HEK293T (cell line): ENCODE measurements around the gene RNF144B.

Experiments used
- CTCF ChIA-PET: fragments of 350-600 bp; formaldehyde crosslinking; extraction: SDS; loops from one replicate; lab custom pipeline; 2021; ENCODE audit warnings: antibody characterized with exemption, inconsistent platforms; lab: Yijun Ruan, JAX
- POLR2A ChIA-PET: fragments of 350-600 bp; formaldehyde crosslinking; extraction: SDS; loops from one replicate; lab custom pipeline; 2020; ENCODE audit warnings: antibody characterized with exemption, inconsistent platforms; lab: Yijun Ruan, JAX
- DNase-seq: peaks from one replicate; pipeline ENCODE4 v3.0.0; 2012; ENCODE audit warnings: mixed read lengths; ENCODE audit errors: extremely low spot score
- ARNT ChIP-seq: fragments of 450-650 bp; IDR thresholded peaks from 2 replicates; pipeline ENCODE4 v1.6.1; 2017; ENCODE audit warnings: mild to moderate bottlenecking
- BHLHE40 ChIP-seq: fragments of 450-650 bp; IDR thresholded peaks from 2 replicates; pipeline ENCODE4 v1.6.1; 2016; ENCODE audit warnings: mild to moderate bottlenecking, moderate library complexity, borderline replicate concordance
- CTBP1 ChIP-seq: fragments of 450-650 bp; IDR thresholded peaks from 2 replicates; pipeline ENCODE4 v1.6.1; 2016; ENCODE audit warnings: borderline replicate concordance
- ELF4 ChIP-seq: fragments of 450-650 bp; IDR thresholded peaks from 2 replicates; pipeline ENCODE4 v1.6.1; 2017; ENCODE audit warnings: antibody characterized with exemption
- FOXA1 ChIP-seq: fragments of 450-650 bp; IDR thresholded peaks from 2 replicates; pipeline ENCODE4 v1.6.1; 2016; ENCODE audit warnings: mild to moderate bottlenecking
- FOXK2 ChIP-seq: fragments of 450-650 bp; IDR thresholded peaks from 2 replicates; pipeline ENCODE4 v1.6.1; 2016; ENCODE audit warnings: mild to moderate bottlenecking
- FOXM1 ChIP-seq: fragments of 450-650 bp; IDR thresholded peaks from 2 replicates; pipeline ENCODE4 v1.6.1; 2017; ENCODE audit warnings: mild to moderate bottlenecking, borderline replicate concordance
- HDGF ChIP-seq: fragments of 450-650 bp; IDR thresholded peaks from 2 replicates; pipeline ENCODE4 v1.6.1; 2017; ENCODE audit warnings: antibody characterized with exemption, borderline replicate concordance
- L3MBTL2 ChIP-seq: fragments of 450-650 bp; conservative IDR thresholded peaks from 2 replicates; pipeline ENCODE4 v1.6.1; 2016; ENCODE audit warnings: mild to moderate bottlenecking
- LEF1 ChIP-seq: fragments of 450-650 bp; IDR thresholded peaks from 2 replicates; pipeline ENCODE4 v1.6.1; 2017; ENCODE audit warnings: mild to moderate bottlenecking, borderline replicate concordance
- NFRKB ChIP-seq: fragments of 450-650 bp; IDR thresholded peaks from 2 replicates; pipeline ENCODE4 v1.6.1; 2016; ENCODE audit warnings: mild to moderate bottlenecking, moderate library complexity
- PKNOX1 ChIP-seq: fragments of 450-650 bp; IDR thresholded peaks from 2 replicates; pipeline ENCODE4 v1.6.1; 2016
- SP1 ChIP-seq: fragments of 450-650 bp; IDR thresholded peaks from 2 replicates; pipeline ENCODE4 v1.6.1; 2017
- SUZ12 ChIP-seq: fragments of 450-650 bp; IDR thresholded peaks from 2 replicates; pipeline ENCODE4 v1.6.1; 2016; ENCODE audit warnings: mild to moderate bottlenecking
- TARDBP ChIP-seq: fragments of 450-650 bp; IDR thresholded peaks from 2 replicates; pipeline ENCODE4 v1.6.1; 2016
- ZNF384 ChIP-seq: fragments of 450-650 bp; IDR thresholded peaks from 2 replicates; pipeline ENCODE4 v1.6.1; 2016

Gene RNF144B

GRCh38 chr6:18506382-18507017 is 119.3 kb downstream of the RNF144B start:
- POLR2A ChIA-PET = no interaction called here
- TF ChIP-seq ZNF384 = no peak
- no peak for TF ChIP-seq TARDBP
- DNase-seq = no peak
- CTCF ChIA-PET = interaction anchor here (0.6 to 1.1 kb wide), 2 partner anchors 181 to 183 kb away, joined by 4 to 5 read pairs; no protein-coding TSS in a partner anchor

GRCh38 chr6:18507018-18507415 is 119.9 kb downstream of the RNF144B start:
- no peak for DNase-seq
- CTCF ChIA-PET = interaction anchor here (1.1 kb wide), 1 partner anchor 183 kb away, joined by 5 read pairs; no protein-coding TSS in a partner anchor
- POLR2A ChIA-PET = no interaction called here
- TF ChIP-seq BHLHE40 = no peak
- TF ChIP-seq HDGF = no peak

DNA sequence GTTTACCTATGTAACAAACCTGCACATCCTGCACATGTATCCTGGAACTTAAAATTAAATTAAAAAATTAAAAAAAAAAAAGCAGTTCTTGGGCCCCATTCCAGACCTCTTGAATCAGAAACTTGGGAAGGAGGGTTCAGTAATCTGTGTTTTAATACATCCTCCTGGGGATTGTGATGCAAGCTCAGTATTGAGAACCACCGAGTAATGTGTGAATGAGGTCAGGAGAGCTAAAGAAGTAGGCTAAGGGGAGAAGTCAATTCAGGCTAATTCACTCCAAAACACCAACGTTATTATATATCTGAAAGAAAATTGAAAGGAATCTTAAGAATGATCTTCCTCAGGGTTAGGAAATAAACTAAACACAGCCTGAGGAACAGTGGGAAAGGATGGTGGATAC is 120.4 kb downstream of the RNF144B start:
- ChIA-PET CTCF (no interaction called here), POLR2A (no interaction called here)
- TF ChIP-seq ARNT = no peak
- no peak for TF ChIP-seq NFRKB
- TF ChIP-seq BHLHE40 = no peak
- no peak for TF ChIP-seq L3MBTL2
- no peak for TF ChIP-seq LEF1
- no peak for TF ChIP-seq FOXA1
- no peak for TF ChIP-seq HDGF
- TF ChIP-seq FOXK2 = no peak
- TF ChIP-seq ZNF384 = no peak
- no peak for DNase-seq

DNA sequence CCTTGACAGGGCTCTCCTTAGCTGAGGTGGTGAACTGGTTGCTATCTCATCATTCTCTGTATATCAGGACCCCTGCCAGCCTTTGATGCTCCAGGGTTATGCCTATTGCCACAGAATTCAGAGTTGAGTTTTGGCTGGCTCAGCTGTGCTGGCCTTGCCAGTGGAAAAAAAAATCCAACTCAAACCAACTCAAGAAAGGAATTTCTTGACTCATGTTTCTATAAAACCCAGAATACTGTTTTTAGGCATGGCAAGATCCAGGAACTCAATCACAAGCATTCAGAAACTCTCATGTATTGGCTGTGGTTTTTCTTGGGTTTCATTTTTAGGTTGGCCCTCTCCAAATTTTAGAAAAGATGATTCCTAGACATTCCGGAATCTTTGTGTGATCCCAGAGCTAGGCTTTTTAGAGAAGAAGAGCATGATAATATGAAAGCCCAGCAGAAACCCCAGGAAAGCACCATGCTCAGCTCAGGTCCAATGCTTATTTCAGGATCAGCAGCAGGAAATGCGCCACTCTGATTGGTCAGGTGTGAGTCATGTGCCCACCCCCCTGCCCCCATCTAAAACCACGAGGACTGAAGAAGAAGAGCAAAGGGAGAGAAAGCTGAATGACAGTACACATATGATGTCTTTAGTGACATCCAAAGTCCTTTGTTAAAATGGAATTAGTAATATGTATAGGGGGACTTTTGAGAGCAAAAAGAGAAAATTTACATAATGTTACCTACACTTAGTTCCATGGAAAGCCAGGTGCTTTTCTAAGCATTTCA is 122.9 kb downstream of the RNF144B start:
- TF ChIP-seq ARNT (no peak), PKNOX1 (no peak), FOXK2 (no peak), NFRKB (no peak), HDGF (no peak), SUZ12 (no peak), BHLHE40 (no peak), TARDBP (no peak), FOXA1 (no peak)
- ChIA-PET CTCF (no interaction called here), POLR2A (no interaction called here)
- DNase-seq = no peak

DNA sequence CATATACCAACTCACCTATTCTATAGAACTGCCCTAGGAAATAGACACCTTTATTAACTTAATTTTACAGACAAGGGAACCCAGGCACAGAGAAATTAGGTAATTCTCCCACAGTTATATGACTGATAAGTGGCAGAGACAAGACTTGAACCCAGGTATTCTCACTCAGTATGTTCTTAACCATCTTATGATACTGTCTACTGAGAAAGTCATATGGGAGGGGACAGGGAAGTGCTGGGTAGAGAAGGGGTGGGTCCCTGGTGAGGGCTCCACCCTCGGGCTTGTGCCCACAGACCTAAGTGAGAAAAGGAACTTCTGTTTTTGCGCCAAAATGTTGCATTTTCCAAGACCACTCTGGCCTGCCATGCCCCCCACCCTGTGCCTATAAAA is 123.5 kb downstream of the RNF144B start:
- DNase-seq = no peak
- POLR2A ChIA-PET = no interaction called here
- CTCF ChIA-PET = no interaction called here
- TF ChIP-seq SP1 (no peak), FOXM1 (no peak), FOXA1 (no peak), CTBP1 (no peak), LEF1 (no peak), BHLHE40 (no peak)

DNA sequence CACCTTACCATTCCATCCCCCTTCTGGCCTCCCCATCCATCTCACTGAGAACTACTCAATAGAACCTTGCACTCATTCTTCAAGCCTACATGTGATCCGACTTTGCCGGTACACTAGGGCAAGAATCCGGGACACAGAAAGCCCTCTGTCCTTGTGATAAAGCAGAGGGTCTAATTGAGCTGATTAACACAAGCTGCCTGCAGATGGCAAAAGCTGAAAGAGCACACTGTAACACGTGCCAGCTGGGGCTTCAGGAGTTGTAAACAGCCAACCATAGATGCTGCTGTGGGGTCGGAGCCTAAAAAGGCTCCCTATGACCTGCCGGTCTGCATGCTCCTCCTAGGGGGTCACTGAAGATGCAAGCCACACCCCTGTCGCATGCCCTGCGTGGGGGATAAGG is 124.1 kb downstream of the RNF144B start:
- no peak for DNase-seq
- CTCF ChIA-PET = no interaction called here
- TF ChIP-seq SP1 = no peak
- TF ChIP-seq ARNT = no peak
- TF ChIP-seq FOXK2 = no peak
- no peak for TF ChIP-seq LEF1
- TF ChIP-seq NFRKB = no peak
- POLR2A ChIA-PET = no interaction called here

DNA sequence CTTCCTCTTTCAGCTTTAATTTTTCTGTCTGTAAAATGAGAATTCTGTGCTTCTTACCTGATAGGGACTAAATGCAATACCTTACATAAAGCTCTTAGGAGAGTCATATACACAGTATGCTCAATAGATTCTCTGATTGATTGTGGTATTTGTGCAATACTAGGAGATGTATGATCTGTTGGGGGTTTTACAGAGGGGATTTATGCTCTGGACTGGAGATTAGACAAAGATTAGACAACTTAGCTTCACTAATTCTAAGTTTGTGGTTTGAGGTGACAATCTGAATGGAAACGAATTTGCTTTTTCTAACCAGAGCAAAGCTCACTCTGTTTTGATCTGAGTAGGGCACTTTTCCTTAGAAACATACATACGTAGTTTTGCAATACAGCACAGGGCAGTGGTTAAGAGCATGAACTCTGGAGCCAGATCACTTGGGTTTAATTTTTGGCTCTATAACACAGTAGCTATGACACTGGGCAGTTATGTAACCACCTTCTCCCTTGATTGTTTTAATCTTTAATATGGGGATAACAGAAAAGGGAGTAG is 126.2 kb downstream of the RNF144B start:
- no peak for DNase-seq
- CTCF ChIA-PET = interaction anchor here (1.8 kb wide), 1 partner anchor 15 kb away, joined by 7 read pairs; no protein-coding TSS in a partner anchor
- no peak for TF ChIP-seq FOXK2
- no peak for TF ChIP-seq NFRKB
- no peak for TF ChIP-seq PKNOX1
- no peak for TF ChIP-seq ELF4
- TF ChIP-seq BHLHE40 = no peak
- no peak for TF ChIP-seq SP1
- TF ChIP-seq FOXM1 = no peak
- POLR2A ChIA-PET = no interaction called here
